Measurements from ENCODE around the gene ADAM22.

DNA sequence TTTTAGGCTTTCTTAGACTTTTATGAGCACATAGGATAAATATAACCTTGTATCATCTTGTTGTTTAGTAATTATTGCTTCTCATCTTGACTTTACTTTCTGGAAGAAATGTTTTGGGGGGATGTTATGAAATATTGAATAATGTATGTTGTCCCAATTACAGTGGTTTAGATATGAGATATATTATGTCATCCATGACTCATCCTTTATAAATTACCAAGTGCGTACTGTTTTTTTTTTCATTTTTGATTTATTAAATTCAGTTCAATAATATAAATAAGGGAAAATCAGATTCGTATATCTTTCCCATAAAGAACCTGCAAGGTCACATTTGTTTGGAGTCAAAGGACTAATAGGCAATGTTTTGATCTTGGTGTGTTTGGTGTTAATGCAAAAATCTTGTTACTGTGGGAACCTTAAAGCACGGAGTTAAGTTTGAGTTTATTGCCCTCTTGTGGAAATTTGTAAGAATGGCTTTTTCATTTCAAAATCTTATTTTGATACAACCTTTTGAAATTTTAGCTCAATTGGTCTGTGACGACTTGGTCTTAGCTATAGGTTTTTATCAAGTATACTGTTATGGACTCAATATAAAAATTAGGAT lies 177.2 kb downstream of the ADAM22 start:
- peak; percentile 52 to 64 (median 61) for TF ChIP-seq CTCF (IDR thresholded peaks at IDR 0.05)
- no peak for TF ChIP-seq POLR2A (IDR thresholded peaks at IDR 0.05)

Data from right lobe of liver (tissue), 4 donors.